Thoracic aorta (tissue), 2 donors: ENCODE measurements around the gene EIF4G3. TPM values are rescaled to one million over a fixed set of nuclear protein-coding genes. Genes with fewer than 3 reads are reported as not detected.

Source experiments
- ATAC-seq: fragments of 150-250 bp; one replicate; pipeline ENCODE4 v1.8.0; 2017; ENCODE audit warnings: low read depth; ENCODE audit not compliant: insufficient number of reproducible peaks, low FRiP score
- DNase-seq: peaks from one replicate; pipeline ENCODE4 v3.0.0-alpha.2; 2020; ENCODE audit warnings: low spot score
- H3K27ac ChIP-seq, 2 donors: fragments of 200-600 bp; sonication (generic); 1 replicate in 1 of 2; 2 replicates in 1 of 2; pipeline ENCODE4 v1.5.1; 2016; ENCODE audit warnings: mild to moderate bottlenecking in 2 of 2, moderate library complexity in 2 of 2
- H3K27me3 ChIP-seq: fragments of 200-600 bp; sonication (generic); replicated peaks from 2 replicates; pipeline ENCODE4 v1.6.0; 2016; ENCODE audit warnings: mild to moderate bottlenecking; ENCODE audit not compliant: insufficient read depth
- H3K36me3 ChIP-seq: fragments of 200-600 bp; sonication (generic); one replicate; pipeline ENCODE4 v1.5.1; 2016
- H3K4me1 ChIP-seq, 2 donors: fragments of 200-600 bp; sonication (generic); 1 replicate in 1 of 2; 2 replicates in 1 of 2; pipeline versions ENCODE4 v1.5.1 to v1.6.0; 2016; ENCODE audit warnings: low read depth in 2 of 2, mild to moderate bottlenecking in 1 of 2; ENCODE audit not compliant: control insufficient read depth in 1 of 2
- H3K4me3 ChIP-seq: fragments of 200-600 bp; sonication (generic); 2 replicates; pipeline ENCODE4 v1.5.1; 2016; ENCODE audit warnings: mild to moderate bottlenecking
- H3K9me3 ChIP-seq: fragments of 200-600 bp; sonication (generic); 2 replicates; pipeline ENCODE4 v1.5.1; 2016
- CTCF ChIP-seq: fragments of 200-600 bp; sonication (generic); IDR thresholded peaks from one replicate; pipeline ENCODE4 v1.5.1; 2019; ENCODE audit warnings: antibody characterized with exemption
- total RNA-seq, 2 donors: library from RNA; depleted of rRNA; stranded (reverse); fragments of >200 nt; gene quantifications; one replicate each; pipeline versions ENCODE4 v1.1.0 to v1.2.3, GENCODE V29; 2016

EIF4G3 gene
- total RNA-seq, 2 donors from 2014 or later, result 43.1 to 54.0 TPM

DNA sequence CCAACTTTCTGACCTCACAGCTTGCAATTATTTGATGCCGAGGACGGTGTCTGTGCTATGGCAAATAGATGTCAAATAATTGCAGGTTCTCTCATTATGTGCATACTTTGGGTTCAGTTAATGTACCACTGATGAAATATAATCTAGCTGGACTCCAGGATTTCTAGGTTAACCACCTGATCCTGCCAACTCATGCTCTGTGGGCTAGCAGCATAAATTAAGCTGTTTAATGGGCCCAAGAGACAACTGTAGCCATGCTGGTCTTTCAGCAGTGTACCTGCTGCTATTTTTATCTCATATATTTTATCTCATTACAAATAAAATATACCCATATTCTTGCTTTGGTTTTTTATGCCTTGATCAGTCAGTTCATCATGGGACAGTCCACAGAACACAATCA lies 346.3 kb downstream of the EIF4G3 start:
- Histone ChIP-seq H3K27me3 (no peaks in the 10 kb centered on the region), H3K4me1 (no peaks in the 10 kb centered on the region), H3K36me3 (peaks cover 9% of the 10 kb centered on the region), H3K9me3 (no peaks in the 10 kb centered on the region), H3K27ac (no peak overlapping the region), H3K4me3 (no peak overlapping the region)
- DNase-seq, result no peak
- ATAC-seq, result no peak
- no peak for TF ChIP-seq CTCF

DNA sequence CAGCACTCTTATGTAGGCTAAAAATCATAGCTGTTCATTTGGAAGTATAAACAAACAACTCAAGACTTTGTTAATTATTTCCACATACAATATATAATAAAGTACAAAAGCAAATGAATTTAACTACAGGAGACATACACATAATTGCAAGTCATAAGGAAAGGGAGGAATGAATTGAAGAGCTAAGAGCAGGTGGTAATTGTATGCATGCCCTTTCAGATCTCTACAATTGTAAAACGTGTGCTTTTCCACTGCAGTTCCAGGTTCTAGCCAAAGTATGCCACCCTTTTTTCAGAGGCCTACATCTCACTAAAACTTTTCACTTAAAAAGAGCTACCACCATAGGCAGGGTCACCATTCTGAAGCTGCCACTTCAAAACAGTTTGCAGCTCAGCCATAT lies 346.8 kb downstream of the EIF4G3 start:
- DNase-seq, result no peak
- peaks cover 9% of the 10 kb centered on the region for H3K36me3 ChIP-seq
- no peaks in the 10 kb centered on the region for H3K27me3 ChIP-seq
- H3K4me3 ChIP-seq, result no peak overlapping the region
- no peak overlapping the region for H3K27ac ChIP-seq
- no peak for TF ChIP-seq CTCF
- H3K4me1 ChIP-seq, result no peaks in the 10 kb centered on the region
- no peak for ATAC-seq
- H3K9me3 ChIP-seq, result no peaks in the 10 kb centered on the region

GRCh38 chr1:20829531-20829930 lies 347.2 kb downstream of the EIF4G3 start:
- Histone ChIP-seq H3K4me3 (no peak overlapping the region), H3K27me3 (no peaks in the 10 kb centered on the region), H3K36me3 (peaks cover 9% of the 10 kb centered on the region), H3K27ac (no peak overlapping the region), H3K4me1 (no peaks in the 10 kb centered on the region), H3K9me3 (no peaks in the 10 kb centered on the region)
- TF ChIP-seq CTCF, result no peak
- ATAC-seq (no peak), DNase-seq (no peak)

DNA sequence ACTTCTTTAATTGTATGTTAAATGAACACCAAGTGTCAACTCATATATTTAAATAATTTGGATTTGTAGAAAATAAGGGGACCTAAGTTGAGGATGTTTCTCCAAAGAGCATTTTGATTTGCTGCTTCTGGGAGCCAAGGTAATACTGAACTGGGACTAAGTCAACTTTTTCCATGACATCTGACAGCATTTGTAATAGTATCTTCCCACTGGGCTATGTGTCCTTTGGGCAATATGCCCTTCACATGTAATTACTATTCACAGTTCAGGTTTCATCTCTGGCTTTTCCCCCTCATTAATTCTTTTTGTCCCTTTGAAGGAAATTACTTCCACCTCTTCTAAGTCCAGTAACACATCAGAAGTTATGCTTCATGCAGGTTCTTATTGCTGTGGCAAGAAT lies 352.9 kb downstream of the EIF4G3 start:
- H3K27ac ChIP-seq, result no peak overlapping the region
- H3K4me1 ChIP-seq, result no peaks in the 10 kb centered on the region
- no peak for ATAC-seq
- H3K9me3 ChIP-seq, result no peaks in the 10 kb centered on the region
- no peaks in the 10 kb centered on the region for H3K27me3 ChIP-seq
- no peak for DNase-seq
- H3K36me3 ChIP-seq, result peaks cover 8% of the 10 kb centered on the region
- no peak overlapping the region for H3K4me3 ChIP-seq
- no peak for TF ChIP-seq CTCF

DNA sequence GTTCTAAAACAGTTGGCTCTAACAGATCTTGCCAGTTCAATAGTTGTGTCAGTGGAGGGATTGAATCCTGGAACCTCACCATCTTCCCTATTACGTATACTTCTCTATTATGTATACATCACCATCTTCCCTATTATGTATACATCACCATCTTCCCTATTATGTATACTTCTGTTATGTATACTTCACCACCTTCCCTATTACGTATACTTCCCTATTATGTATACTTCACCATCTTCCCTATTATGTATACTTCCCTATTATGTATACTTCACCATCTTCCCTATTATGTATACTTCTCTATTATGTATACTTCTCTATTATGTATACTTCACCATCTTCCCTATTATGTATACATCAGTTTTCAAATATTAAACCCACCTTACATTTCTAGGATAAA lies 355.2 kb downstream of the EIF4G3 start:
- no peak overlapping the region for H3K27ac ChIP-seq
- no peak for TF ChIP-seq CTCF
- H3K27me3 ChIP-seq, result no peaks in the 10 kb centered on the region
- ATAC-seq, result no peak
- no peak overlapping the region for H3K4me3 ChIP-seq
- DNase-seq, result no peak
- no peaks in the 10 kb centered on the region for H3K9me3 ChIP-seq
- H3K4me1 ChIP-seq, result no peaks in the 10 kb centered on the region
- H3K36me3 ChIP-seq, result peaks cover 7% of the 10 kb centered on the region
